CD4-positive, alpha-beta T cell treated with Interleukin-4 for 1 hour (primary cell): ENCODE measurements around the gene RGS6.

ENCODE experiments used
- DNase-seq, 2 donors: peaks; one replicate each; pipeline ENCODE4 v3.0.0-alpha.2; 2020 to 2022

RGS6 gene

GRCh38 chr14:72560889-72561493 lies 628.8 kb downstream of the RGS6 start:
- no peak for DNase-seq

GRCh38 chr14:72562300-72562699 lies 630.1 kb downstream of the RGS6 start:
- DNase-seq = no peak

GRCh38 chr14:72563676-72564075 lies 631.4 kb downstream of the RGS6 start:
- no peak for DNase-seq

- no peak for DNase-seq
These were observed 632.9 kb downstream of the RGS6 start for GRCh38 chr14:72565149-72565559.

- DNase-seq = no peak
These were observed 633.7 kb downstream of the RGS6 start for GRCh38 chr14:72565917-72566316.

- DNase-seq = no peak
These were observed 635.0 kb downstream of the RGS6 start for GRCh38 chr14:72567226-72567625.

GRCh38 chr14:72568296-72568992 lies 636.2 kb downstream of the RGS6 start:
- no peak for DNase-seq

- no peak for DNase-seq
These were observed 641.6 kb downstream of the RGS6 start for GRCh38 chr14:72573725-72574417.

- DNase-seq = no peak
These were observed 642.5 kb downstream of the RGS6 start for GRCh38 chr14:72574715-72575114.

GRCh38 chr14:72576258-72576657 lies 644.0 kb downstream of the RGS6 start:
- no peak for DNase-seq

GRCh38 chr14:72577521-72577920 lies 645.3 kb downstream of the RGS6 start:
- DNase-seq = no peak

GRCh38 chr14:72578514-72578913 lies 646.3 kb downstream of the RGS6 start:
- no peak for DNase-seq

GRCh38 chr14:72582582-72582981 lies 650.4 kb downstream of the RGS6 start:
- no peak for DNase-seq

- DNase-seq = no peak
These were observed 651.4 kb downstream of the RGS6 start for GRCh38 chr14:72583316-72584272.

- no peak for DNase-seq
These were observed 656.3 kb downstream of the RGS6 start for GRCh38 chr14:72588521-72588920.

GRCh38 chr14:72589652-72590051 lies 657.4 kb downstream of the RGS6 start:
- no peak for DNase-seq

GRCh38 chr14:72590577-72590976 lies 658.3 kb downstream of the RGS6 start:
- peak; percentile 26 to 46 for DNase-seq

- DNase-seq = no peak
These were observed 659.2 kb downstream of the RGS6 start for GRCh38 chr14:72591391-72591790.

GRCh38 chr14:72594099-72594901 lies 662.1 kb downstream of the RGS6 start:
- peak; percentile 35 to 63 for DNase-seq

- DNase-seq = no peak
These were observed 663.1 kb downstream of the RGS6 start for GRCh38 chr14:72595152-72595862.
